GM20431 (cell line): Measurements from ENCODE around the gene ATAD3B.
"Not testable (repeated sequence)": the region's sequence is repeated elsewhere in the genome, so short reads cannot be mapped to it uniquely, and the experiment has no call there.

Experiments used
- in situ Hi-C: fragments of 300-500 bp; cut with MseI, MboI; formaldehyde crosslinking; loops from one replicate; pipeline ENCODE4 v1.15.0; 2020; ENCODE audit warnings: low sequenced_read_pairs; ENCODE audit not compliant: unreplicated experiment

The ATAD3B gene

DNA sequence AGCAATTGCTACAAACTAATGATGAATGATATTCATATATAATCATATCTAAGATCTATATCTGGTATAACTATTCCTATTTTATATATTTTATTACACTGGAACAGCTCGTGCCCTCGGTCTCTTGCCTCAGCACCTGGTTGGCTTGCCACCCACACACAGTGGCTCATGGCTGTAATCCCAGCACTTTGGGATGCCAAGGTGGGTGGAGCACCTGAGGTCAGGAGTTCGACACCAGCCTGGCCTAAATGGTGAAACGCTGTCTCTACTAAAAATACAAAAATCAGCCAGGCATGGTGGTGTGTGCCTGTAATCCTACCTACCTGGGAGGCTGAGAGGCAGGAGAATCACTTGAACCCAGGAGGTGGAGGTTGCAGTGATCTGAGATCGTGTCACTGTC lies 34.2 kb downstream of the ATAD3B start:
- in situ Hi-C loops, result not testable (repeated sequence)

DNA sequence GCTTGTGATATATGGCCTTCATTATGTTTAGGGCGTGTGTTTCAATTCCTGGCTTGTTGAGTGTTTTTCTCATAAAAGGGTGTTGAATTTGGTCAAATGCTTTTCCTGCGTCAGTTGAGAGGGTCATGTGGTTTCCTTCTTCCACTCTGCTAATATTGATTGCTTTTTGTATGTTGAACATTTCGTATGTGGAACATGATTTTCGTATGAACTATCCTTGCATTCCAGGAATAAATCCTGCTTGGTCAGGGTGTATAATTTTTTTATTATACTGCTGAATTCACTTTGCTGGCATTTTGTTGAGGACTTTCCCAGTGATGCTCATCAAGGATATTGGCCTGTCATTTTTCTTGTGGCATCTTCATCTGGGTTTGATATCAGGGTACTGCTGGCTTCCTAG lies 35.7 kb downstream of the ATAD3B start:
- in situ Hi-C loops, result no loop called here

DNA sequence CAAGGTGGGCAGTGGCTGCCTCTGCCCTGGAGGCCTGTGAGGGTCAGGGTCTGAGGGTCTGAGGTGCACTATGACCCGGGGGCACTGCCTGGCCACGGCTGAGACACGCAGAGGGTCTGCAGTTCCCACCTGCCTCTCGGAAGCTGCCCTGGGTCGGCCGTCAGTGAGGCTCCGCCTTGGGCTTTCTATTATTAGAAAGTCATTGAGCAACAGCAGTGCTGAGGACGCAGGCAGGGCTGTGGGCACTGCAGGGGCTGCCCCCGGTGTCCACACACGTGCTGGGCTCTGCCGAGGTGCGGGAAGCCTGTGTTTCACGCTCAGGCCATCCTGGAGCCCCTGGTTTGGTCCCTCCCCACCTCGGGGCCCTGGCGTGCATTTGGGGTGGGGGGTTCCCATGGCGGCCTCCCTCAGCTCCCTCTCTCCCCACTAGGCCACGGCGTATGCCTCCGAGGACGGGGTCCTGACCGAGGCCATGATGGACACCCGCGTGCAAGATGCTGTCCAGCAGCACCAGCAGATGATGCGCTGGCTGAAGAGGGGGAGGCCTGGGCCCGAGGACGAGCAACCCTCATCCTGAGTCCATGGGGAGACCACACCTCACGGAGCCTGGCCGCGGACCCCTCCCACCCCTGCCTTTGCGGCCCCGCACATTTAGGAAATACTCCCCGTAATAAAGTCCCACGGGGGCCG lies 37.4 kb downstream of the ATAD3B start:
- in situ Hi-C loops, result not testable (repeated sequence)

DNA sequence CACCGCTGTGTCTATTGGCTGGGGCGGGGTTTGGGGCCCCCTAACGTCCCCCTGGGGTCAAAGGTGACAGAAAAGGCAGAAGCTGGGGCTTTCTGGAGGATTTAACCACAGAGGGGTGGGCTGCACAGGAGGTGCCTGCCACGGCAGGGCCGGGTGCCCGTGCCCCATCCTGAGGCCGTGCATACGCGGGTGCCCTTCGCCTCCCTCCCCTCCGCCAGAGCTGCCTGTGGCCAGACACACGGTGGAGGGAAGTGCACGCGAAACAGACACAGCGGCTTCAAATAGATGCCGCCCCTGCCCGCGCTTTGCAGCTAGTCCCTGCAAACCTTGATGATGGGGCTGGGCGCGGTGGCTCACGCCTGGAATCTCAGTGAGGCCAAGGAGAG lies 37.9 kb downstream of the ATAD3B start:
- in situ Hi-C loops, result not testable (repeated sequence)

DNA sequence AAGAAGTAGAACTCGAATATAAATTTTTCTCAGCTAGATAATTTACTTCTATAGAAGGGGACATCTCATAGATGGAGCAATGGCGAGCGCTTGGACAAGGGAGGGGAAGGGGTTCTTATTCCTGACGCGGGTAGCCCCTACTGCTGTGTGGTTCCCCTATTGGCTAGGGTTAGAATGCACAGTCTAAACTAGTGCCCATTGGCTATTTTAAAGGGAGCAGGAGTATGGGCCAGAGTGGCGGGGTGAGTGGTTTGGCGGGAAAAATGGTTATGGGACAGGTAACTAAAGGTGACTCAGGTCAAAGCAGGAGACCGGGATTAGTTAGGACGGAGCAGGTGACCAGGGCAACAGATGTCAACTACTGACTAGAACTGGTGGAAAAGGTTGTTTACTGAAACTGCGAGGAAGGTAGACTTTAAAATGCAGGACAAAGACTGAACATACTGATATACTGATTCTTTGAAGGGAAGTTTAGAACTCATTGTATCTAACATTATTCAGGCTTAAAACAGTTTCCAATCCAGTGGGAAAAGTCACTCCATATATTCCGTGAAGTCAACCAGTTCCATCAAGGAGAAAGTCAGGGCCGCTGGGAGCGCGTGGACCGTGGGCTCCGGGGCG lies 39.5 kb downstream of the ATAD3B start:
- in situ Hi-C loops, result no loop called here

DNA sequence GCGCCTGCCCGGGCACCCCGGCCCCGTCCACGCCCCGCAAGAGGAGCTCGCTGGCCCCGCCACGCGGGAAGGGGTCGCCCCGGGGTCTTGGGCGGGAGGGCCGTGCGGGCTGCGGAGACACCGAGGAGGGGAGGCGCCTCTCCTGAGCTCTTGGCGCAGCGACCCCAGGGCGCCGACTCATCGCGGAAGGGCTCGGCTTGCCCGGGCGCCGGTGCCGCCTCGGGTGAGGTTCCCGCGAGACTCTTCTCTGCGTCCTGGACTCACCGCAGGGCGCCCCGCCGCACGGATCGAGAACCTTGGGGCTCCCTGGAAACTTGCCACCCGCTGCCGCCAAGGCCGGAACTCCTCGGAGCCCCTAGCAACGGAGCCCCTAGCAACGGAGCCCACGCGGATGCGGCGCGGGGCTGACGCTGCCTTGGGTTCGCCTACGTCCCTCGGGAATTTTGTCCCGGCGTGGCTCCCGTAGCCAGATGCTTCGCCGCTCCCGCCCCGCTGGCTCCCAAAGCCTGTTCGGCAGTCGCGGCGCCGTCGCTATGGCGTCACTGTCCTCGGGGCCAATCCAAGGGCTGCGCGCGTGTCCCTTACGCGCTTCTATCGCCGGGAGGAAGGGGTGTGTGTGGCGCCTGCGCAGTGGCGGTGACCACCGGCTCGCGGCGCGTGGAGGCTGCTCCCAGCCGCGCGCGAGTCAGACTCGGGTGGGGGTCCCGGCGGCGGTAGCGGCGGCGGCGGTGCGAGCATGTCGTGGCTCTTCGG lies 40.1 kb downstream of the ATAD3B start, which contains the start of gene ATAD3A:
TSS of gene ATAD3A (plus strand) at position 630 of the 753 bp plus-strand sequence. CDS start at position 737, 107 bp downstream.
- in situ Hi-C loops, result no loop called here

DNA sequence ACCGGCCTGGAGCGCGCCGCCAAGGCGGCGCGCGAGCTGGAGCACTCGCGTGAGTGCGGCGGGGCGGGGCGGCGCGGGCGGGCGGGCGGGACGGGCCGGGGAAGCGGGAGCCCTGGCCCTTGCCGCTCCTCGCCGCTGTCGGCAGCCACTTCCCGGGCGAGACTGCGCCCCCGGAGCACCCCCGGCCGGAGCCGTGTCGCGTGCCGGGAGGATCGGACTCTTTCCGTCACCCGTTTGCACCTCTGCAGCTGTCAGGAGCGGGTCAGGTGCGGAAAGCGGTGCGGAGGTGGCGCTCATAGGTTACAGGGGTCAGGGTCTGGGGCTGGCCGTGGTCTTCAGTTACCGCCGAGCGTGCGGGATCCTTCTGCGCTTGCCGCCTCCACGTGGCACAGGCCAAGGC lies 40.9 kb downstream of the ATAD3B start:
- in situ Hi-C loops, result not testable (repeated sequence)

DNA sequence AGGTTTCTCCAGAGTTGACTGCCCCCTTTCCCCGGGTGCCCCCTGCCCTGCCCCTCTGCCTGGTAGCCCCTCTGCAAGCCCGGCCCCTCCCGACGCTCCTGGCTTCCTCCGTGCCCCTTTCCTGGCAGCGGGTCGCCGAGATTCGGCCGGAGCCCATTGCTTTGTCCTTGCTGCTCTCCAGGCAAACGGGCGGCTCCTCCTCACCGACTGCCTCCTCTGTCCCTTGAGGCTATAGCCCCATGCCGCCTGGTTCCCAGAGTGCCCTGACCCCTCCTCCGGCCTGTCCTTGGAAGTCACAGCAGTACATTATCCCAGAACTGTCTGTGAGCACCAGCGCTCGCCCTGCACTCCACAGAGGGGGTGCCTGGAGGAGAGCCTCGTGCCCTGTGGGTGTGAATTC lies 42.1 kb downstream of the ATAD3B start:
- in situ Hi-C loops, result not testable (repeated sequence)

DNA sequence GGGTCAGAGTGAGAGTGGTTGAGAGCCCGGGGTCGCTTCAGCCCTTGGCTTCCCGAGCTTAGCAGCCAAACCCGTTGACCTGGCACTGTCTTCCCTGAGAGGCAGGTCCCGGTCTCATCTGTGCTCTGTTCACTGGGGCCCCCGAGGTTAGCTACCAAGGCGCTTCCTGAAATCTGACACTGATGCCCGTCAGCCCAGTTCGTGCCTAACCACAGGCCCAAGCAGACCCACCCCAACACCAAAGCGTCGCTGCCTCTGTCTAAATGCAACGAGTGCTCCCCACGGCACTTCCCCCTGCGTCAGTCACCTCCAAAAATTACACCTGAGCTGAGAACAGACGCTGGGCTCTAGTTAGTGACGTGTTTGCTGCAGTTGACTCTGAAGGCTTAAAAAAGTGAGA lies 42.8 kb downstream of the ATAD3B start:
- in situ Hi-C loops, result not testable (repeated sequence)

DNA sequence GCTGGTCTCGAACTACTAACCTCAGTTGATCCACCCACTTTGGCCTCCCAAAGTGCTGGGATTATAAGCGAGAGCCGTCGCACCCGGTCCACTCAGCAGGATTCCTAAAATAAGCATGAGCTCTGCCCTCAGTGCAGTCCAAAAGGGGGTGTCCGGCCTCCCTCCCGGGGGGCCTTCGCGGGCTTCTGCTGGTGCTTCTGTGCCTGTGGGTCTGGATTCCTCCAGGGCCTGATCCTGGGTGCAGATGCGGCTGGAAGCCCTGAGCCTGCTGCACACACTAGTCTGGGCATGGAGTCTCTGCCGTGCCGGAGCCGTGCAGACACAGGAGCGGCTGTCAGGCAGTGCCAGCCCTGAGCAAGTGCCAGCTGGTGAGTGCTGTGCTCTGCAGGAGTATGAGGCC lies 45.4 kb downstream of the ATAD3B start:
- in situ Hi-C loops, result not testable (repeated sequence)

DNA sequence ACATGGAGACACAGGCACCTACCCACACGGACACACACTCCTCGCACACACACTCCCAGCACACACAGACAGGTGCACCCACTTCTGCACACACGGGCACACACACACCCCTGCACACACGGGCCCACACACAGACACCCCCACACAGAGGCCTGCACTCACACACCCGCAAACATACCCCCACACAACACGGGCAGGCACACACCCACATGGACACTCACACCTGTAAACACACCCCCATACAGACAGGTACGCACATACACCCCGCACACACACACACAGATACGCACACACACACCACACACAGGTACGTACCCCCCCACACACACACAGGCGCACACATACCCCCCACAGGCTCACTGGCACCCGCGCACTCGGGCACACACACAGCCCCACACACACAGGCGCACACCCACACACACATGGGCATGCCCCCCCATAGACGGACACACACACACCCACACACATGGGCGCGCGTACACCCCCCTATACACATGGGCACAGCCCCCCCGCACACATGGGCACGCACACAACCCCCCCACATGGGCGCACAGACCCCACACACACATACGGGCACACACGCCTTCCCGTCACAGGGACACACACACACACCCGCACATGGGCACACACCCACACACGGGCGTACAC lies 46.5 kb downstream of the ATAD3B start:
- in situ Hi-C loops, result no loop called here

DNA sequence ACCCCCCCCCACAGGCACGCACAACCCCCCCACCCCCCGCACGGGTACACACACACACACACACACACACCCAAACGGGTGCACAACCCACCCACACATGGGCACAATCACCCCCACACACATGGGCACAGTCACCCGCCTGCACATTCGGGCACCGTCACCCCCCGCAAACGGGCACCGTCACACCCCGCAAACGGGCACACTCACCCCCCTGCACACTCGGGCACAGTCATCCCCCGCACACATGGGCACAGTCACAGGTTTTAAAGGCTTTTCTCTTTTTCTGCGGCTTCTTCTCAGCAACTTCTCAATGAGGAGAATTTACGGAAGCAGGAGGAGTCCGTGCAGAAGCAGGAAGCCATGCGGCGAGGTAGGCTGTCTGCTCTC lies 47.0 kb downstream of the ATAD3B start:
- in situ Hi-C loops, result not testable (repeated sequence)

DNA sequence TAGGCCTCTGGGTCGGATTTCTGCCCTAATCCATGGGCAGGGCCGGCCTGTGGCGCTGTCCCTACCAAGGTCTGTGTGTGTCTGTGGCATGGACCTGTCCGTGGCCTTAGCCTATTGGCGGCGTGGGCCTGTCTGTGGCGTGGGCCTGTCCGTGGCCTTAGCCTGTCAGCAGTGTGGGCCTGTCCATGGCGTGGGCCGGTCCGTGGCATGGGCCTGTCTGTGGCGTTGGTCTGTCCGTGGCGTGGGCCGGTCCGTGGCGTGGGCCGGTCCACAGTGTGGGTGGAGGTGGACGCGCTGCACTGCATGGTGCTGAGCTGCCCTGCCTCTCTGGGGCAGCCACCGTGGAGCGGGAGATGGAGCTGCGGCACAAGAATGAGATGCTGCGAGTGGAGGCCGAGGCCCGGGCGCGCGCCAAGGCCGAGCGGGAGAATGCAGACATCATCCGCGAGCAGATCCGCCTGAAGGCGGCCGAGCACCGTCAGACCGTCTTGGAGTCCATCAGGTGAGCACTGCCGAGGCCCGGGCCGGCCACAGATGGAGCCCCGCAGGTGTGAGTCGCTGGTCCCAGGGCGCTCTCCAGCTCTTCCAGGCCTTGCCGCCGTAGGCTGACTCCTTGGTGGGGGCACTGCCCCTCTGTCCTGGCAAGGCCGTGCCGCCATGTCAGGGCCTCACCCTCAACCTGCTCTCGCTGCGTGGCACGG lies 48.4 kb downstream of the ATAD3B start:
- in situ Hi-C loops, result not testable (repeated sequence)

DNA sequence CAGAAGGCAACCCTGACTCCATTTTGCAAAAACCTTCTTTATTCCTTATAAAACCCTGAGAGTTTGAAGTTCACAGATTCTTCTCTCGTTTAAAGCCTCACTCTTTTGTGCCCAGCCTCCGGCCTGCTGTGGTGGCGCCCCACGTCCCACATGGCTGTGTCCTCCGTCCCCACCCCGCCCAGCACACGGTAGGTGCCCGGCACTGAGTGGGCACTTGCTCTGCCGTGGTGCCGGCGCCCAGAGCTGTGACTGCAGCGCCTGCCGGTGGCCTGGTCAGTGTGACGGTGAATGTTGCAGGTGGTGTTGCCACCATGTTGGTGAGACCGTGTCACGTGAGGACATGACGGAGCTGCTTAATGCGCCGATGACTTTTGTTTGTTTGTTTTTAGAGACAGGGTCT lies 49.8 kb downstream of the ATAD3B start:
- in situ Hi-C loops, result no loop called here

DNA sequence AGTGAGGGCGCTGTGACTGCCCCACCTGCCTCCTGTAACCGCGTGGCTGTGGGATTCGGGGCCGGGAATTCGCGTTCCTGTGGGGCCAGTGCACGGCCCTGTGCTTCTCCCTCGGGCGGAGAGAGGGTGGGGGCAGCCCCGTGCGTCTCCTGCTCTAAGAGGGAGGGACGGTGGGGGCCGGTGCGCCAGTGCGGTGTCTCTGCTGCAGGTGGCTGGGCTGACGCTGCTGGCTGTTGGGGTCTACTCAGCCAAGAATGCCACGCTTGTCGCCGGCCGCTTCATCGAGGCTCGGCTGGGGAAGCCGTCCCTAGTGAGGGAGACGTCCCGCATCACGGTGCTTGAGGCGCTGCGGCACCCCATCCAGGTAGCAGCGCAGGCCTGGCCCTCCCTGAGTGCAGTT lies 51.0 kb downstream of the ATAD3B start:
- in situ Hi-C loops, result not testable (repeated sequence)

DNA sequence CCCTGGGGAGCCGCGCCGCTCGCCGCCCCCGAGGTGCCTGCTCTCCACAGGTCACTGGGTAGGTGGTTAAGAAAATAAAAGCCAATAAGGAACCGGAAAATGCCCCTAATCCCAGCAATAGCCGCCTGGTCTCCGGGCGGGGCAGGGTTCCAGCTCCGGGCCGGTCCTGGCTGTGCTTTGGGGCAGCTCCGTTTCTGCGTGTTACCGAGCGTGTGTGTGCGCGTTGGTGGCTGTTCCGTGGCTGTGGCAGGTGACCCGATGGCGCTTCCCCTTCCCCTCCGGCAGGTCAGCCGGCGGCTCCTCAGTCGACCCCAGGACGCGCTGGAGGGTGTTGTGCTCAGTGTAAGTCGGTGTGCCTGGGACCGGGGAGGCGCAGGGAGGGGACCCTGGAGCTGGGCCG lies 51.7 kb downstream of the ATAD3B start:
- in situ Hi-C loops, result not testable (repeated sequence)

DNA sequence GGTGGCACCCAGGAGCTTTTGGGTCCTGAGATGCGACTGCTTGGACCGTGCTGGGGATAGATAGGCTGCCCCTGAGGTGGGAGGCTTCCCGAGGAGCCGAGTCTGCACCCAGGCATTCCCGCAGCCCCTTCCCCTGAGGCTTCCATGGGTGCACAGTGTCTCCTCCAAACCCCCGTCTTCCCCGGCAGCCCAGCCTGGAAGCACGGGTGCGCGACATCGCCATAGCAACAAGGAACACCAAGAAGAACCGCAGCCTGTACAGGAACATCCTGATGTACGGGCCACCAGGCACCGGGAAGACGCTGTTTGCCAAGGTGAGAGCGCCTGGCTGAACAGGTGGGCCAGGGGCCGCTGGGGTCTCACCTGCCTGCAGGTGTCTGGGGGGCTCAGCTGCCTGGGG lies 52.1 kb downstream of the ATAD3B start:
- in situ Hi-C loops, result not testable (repeated sequence)

DNA sequence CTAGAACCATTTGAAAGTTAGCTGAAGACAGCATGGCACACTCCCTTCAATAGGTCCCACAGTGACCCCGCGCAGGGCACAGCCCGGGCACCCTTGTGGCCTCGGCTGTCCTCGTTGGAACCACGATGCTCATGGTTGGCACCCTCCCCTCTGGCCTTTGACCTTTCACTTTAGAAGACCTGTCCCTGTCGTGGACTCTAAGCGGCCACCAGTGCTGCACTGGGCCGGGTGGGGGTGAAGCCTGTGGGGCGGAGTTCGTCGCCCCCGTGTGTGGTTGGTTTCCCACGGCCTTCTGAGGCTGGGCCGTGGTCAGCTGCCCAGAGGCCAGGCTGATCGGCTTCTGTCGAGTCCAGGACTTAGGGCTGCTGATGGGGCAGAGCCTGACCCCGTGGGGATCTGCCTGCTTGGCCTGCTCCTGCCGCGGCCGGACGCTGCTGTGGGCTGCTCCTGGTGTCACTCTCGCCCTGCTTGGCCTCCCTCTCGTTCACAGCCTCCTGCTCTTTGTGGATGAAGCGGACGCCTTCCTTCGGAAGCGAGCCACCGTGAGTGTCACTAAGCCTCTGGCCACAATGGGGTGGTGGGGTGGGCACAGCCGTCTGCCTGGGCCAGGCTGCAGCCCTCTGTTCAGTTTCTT lies 53.3 kb downstream of the ATAD3B start:
- in situ Hi-C loops, result not testable (repeated sequence)

DNA sequence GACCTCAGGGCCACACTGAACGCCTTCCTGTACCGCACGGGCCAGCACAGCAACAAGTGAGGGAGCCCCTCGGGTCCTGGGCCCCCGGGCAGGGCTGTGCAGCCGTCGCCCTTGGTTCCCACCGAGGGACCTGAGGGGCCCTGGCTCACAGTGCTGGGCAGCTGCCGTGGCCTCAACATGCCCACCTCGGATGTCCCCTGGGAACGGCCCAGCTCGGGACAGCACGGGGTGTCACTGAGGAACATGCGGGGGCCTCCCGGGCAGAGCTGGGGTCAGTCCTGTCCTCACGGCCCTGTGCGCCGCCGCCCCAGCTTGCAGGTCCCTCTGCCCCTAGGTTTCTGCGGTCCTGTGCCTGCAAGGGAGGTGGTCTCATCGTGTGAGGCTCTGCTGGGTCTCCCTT lies 54.9 kb downstream of the ATAD3B start:
- in situ Hi-C loops, result not testable (repeated sequence)
